KMS-11 (cell line): ENCODE results near the gene TTC32.

Experiments
- H2AFZ ChIP-seq: fragments of 200-600 bp; sonication (generic); 2 replicates; pipeline ENCODE4 v1.6.1; 2016; ENCODE audit warnings: antibody characterized with exemption, mixed run types, low read depth
- H3K27ac ChIP-seq: fragments of 200-600 bp; sonication (generic); 2 replicates; pipeline ENCODE4 v1.6.1; 2016; ENCODE audit warnings: mild to moderate bottlenecking, mixed run types
- H3K27me3 ChIP-seq: fragments of 200-600 bp; sonication (generic); 2 replicates; pipeline ENCODE4 v1.6.1; 2017; ENCODE audit warnings: mild to moderate bottlenecking, low read depth, mixed run types, moderate library complexity; ENCODE audit not compliant: insufficient read depth
- H3K36me3 ChIP-seq: fragments of 200-600 bp; sonication (generic); 2 replicates; pipeline ENCODE4 v1.6.1; 2017; ENCODE audit warnings: mild to moderate bottlenecking, mixed run types; ENCODE audit not compliant: insufficient read depth
- H3K4me1 ChIP-seq: fragments of 200-600 bp; sonication (generic); 2 replicates; pipeline ENCODE4 v1.6.1; 2016; ENCODE audit warnings: mild to moderate bottlenecking, low read depth, mixed run types; ENCODE audit not compliant: poor library complexity, severe bottlenecking
- H3K4me2 ChIP-seq: fragments of 200-600 bp; sonication (generic); 2 replicates; pipeline ENCODE4 v1.7.0; 2016; ENCODE audit warnings: mild to moderate bottlenecking, mixed run types
- H3K4me3 ChIP-seq: fragments of 200-600 bp; sonication (generic); IDR thresholded peaks from 2 replicates; pipeline ENCODE4 v1.6.1; 2017; ENCODE audit warnings: low read depth, low read length, mixed read lengths; ENCODE audit not compliant: insufficient read depth
- H3K79me2 ChIP-seq: fragments of 200-600 bp; sonication (generic); 2 replicates; pipeline ENCODE4 v1.6.1; 2016; ENCODE audit warnings: low read depth, mixed run types; ENCODE audit not compliant: insufficient read depth
- H3K9ac ChIP-seq: fragments of 200-600 bp; sonication (generic); 2 replicates; pipeline ENCODE4 v1.6.1; 2016; ENCODE audit warnings: mild to moderate bottlenecking, mixed run types
- H4K20me1 ChIP-seq: fragments of 200-600 bp; sonication (generic); 2 replicates; pipeline ENCODE4 v1.6.1; 2016; ENCODE audit warnings: mild to moderate bottlenecking, mixed run types; ENCODE audit not compliant: insufficient read depth
- CTCF ChIP-seq: fragments of 200-600 bp; sonication (generic); conservative IDR thresholded peaks from 2 replicates; pipeline ENCODE4 v1.6.1; 2017; ENCODE audit warnings: low read depth, mild to moderate bottlenecking, antibody characterized with exemption, low read length, moderate library complexity, mixed read lengths

TTC32 gene

GRCh38 chr2:19916385-19916950, 14.7 kb upstream of the TTC32 start:
- H3K4me2 ChIP-seq = no peak overlapping the region
- TF ChIP-seq CTCF = no peak
- H3K27ac ChIP-seq = no peak overlapping the region
- H2AFZ ChIP-seq = no peak overlapping the region
- no peaks in the 10 kb centered on the region for H3K79me2 ChIP-seq
- no peak overlapping the region for H3K9ac ChIP-seq
- H3K27me3 ChIP-seq = no peaks in the 10 kb centered on the region
- H3K36me3 ChIP-seq = peaks cover 3% of the 10 kb centered on the region; the same call in 1 of the 2 replicates
- no peak overlapping the region for H3K4me3 ChIP-seq
- no peaks in the 10 kb centered on the region for H4K20me1 ChIP-seq
- no peaks in the 10 kb centered on the region for H3K4me1 ChIP-seq

GRCh38 chr2:19914266-19914975, 12.6 kb upstream of the TTC32 start:
- no peak overlapping the region for H3K27ac ChIP-seq
- no peak overlapping the region for H3K4me3 ChIP-seq
- H3K27me3 ChIP-seq = no peaks in the 10 kb centered on the region
- H3K79me2 ChIP-seq = no peaks in the 10 kb centered on the region
- no peak for TF ChIP-seq CTCF
- H3K36me3 ChIP-seq = peaks cover 3% of the 10 kb centered on the region; the same call in 1 of the 2 replicates
- no peak overlapping the region for H2AFZ ChIP-seq
- no peak overlapping the region for H3K9ac ChIP-seq
- no peaks in the 10 kb centered on the region for H3K4me1 ChIP-seq
- no peaks in the 10 kb centered on the region for H4K20me1 ChIP-seq
- H3K4me2 ChIP-seq = no peak overlapping the region

GRCh38 chr2:19911808-19912509, 10.2 kb upstream of the TTC32 start:
- no peak for TF ChIP-seq CTCF
- no peak overlapping the region for H2AFZ ChIP-seq
- no peaks in the 10 kb centered on the region for H3K27me3 ChIP-seq
- peaks cover 3% of the 10 kb centered on the region; the same call in 1 of the 2 replicates for H3K36me3 ChIP-seq
- H3K9ac ChIP-seq = no peak overlapping the region
- no peak overlapping the region for H3K27ac ChIP-seq
- H3K4me2 ChIP-seq = no peak overlapping the region
- H3K4me1 ChIP-seq = no peaks in the 10 kb centered on the region
- no peaks in the 10 kb centered on the region for H4K20me1 ChIP-seq
- H3K4me3 ChIP-seq = no peak overlapping the region
- no peaks in the 10 kb centered on the region for H3K79me2 ChIP-seq

GRCh38 chr2:19902216-19902740, 495 bp upstream of the TTC32 start:
- Histone ChIP-seq H3K9ac (peak overlapping the region; percentile 78), H4K20me1 (no peaks in the 10 kb centered on the region; the same call in 1 of the 2 replicates), H3K4me3 (no peak overlapping the region), H2AFZ (peak overlapping the region; percentile 77), H3K4me2 (peak overlapping the region; percentile 97), H3K27ac (peak overlapping the region; percentile 77), H3K4me1 (peaks cover 33% of the 10 kb centered on the region), H3K36me3 (no peaks in the 10 kb centered on the region), H3K27me3 (no peaks in the 10 kb centered on the region), H3K79me2 (peaks cover 17% of the 10 kb centered on the region; the same call in 1 of the 2 replicates)
- TF ChIP-seq CTCF = no peak
